ENCODE measurements around the gene RNPEPL1.

The RNPEPL1 gene

DNA sequence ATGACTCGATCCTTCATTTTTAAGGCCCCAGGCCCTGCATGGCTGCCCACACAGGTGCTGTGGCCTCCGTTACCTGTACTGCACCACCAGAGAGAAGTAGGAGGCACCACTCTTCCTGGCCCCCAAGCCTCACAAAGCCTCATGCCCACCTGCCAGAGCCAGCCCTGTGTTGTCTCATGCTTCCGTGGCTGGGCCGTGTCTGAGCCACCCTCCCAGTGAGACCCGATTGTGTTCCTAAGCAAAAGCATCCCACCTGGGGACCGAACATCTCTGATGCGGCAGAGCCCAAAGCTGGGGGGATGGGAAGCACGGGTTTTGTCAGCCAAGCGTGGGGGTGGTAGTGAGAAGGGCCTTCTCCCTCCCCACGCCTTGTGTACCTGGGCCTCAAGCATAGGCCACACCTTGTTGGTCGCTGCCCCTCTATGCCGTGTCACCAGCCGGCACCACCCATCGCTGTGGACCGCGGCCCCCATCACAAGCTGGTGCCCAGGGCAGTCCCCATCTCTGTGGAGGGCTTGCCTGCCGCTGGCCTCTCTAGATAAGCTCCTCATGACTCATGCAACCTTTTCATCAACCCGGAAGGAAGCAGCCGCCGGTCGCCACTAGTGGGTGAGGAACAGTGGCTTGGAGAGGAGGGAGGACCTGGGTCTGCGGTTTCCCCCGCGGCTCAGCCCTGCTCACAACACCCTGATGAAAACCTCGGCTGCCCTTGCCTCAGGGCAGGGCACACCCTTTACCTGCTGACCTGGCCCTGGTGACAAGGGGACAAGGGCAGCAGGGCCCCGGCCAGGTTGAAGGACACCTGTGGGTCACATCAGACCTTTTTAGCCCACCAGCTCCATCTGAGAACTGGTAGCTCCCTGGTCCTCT is 2.7 kb upstream of the RNPEPL1 start:
- DNase-seq, result peak; percentile 91

GRCh38 chr2:240566203-240567136 is 1.8 kb upstream of the RNPEPL1 start:
- DNase-seq, result peak; percentile 97

DNA sequence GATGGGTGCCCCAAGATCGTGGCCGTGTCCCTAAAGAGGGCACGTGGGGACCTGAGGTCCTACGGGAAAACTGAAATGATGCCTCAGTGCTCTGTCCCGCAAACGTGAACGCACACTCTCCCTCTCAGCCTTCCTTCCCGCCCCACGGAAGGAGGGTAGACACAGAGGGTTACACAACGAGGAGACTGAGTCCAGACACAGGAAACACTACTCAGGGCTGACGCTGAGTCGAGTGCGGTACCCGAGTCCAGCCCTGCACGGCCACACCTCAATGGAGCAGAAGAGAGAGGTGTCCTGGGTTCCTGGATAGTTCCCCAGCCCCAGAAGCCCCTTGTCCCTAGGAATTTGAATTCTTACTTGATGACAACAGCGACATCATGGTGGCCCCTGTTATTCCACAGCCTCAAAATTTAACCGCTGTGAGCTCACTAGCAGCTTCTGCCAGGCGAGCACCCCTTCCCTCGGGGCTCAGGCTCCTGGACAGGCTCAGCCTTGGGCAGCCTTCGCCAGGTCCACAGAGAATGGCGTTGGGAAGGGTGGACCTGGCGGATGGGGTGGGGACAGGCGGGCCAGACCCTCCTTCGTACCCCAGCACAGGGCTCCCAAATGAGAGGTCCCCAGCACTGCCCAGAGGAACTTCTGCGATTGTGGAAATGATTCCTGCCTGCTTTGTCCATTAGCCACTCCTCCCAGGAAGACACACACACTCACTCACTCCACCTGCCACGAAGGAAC is 980 bp upstream of the RNPEPL1 start:
- peak; percentile 61 for DNase-seq

GRCh38 chr2:240568678-240569522 is 616 bp downstream of the RNPEPL1 start:
- DNase-seq, result peak; percentile 46

GRCh38 chr2:240569523-240569997 is 1.3 kb downstream of the RNPEPL1 start:
- DNase-seq, result no peak

GRCh38 chr2:240569998-240570530 is 1.8 kb downstream of the RNPEPL1 start:
- DNase-seq, result no peak

DNA sequence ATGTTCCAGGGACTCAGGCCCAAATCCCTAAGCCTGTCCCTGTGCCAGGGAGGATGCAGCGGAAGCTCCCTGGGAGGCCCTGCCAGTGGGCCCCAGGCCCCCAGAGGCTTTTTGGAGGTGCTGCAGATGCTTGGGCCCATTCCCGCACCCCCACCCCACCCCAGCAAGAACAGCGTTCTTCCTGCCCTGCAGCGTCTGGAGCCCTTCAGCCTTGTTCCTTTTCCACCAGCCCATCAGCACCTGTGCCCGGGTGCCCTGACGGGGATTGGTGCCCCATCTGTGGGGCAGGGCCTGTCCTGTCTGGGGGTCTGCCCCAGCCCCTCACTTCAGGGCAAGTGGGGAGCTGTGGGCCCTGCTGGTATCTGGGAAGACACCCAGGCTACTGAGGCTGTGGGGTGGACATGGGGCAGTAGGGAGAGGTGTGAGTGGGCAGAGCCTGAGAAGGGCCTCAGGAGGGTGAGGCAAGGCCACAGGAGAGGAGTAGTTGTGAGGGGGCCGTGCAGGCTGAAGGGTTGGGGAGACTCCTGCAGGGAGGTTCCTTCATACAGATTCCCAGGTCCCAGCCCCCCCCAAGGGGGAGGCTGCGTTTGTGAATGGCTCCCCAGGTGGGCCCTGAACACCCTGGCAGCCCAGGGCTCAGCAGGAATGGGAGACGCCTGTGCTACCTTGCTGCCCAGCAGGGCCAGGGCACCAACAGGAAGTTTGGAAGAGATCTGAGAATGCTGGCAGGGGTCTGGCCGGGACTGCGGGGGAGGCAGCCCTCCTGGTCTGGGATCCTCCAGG is 2.4 kb downstream of the RNPEPL1 start:
- no peak for DNase-seq

GRCh38 chr2:240571314-240571973 is 3.2 kb downstream of the RNPEPL1 start:
- no peak for DNase-seq

DNA sequence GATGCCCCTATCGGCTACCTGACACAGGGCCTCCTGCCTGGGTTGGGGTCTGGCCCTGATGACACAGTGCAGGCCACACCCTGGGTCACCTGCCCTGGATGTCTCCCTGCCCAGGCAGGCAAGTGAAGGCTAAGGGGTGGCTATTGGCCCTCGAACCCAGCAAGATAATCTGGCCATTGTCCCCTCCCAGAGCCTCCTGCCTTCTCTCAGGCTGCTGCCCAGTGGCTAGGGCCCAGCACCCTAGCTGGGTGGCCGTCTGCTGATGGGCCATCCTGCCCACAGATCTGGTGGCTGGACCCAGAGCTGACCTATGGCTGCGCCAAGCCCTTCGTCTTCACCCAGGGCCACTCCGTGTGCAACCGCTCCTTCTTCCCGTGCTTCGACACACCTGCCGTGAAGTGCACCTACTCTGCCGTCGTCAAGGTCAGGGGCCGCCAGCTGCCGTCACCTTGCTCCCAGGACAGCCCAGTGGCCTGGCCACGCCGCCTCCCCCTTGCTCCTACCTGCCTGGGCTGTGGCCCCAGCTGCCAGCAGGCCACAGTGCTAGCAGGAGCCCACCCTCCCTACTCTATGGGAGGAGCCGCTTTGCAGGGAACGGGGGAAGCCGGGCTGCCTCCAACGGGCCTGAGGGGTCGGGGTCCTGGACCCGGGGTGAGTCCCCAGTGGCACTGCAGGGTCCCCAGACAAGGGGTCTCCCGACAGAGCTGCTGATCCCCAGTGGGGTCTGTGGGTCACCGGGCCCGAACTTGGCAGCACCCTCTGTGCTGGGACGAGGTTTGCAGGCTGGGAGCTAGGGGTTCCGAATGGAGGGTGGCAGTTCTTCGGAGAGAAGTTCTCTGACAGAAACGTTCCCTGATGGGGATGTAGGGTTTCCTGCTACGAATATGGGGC is 4.1 kb downstream of the RNPEPL1 start:
- no peak for DNase-seq

DNA sequence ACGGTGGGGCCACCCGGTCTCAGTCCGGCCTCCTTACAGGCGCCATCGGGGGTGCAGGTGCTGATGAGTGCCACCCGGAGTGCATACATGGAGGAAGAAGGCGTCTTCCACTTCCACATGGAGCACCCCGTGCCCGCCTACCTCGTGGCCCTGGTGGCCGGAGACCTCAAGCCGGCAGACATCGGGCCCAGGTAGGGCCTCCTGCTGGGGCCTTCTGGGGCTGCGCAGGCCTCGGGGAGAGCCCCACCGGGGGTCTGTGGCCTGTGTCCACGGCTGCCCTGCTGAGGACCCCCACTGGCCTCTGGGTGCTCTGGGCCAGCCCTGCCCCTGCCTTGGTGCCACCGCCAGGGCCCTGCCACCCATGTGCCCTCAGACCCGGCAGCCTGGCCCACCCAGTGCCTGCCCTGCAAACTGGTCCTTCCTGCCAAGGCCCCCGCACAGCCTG is 4.8 kb downstream of the RNPEPL1 start:
- DNase-seq, result no peak

DNA sequence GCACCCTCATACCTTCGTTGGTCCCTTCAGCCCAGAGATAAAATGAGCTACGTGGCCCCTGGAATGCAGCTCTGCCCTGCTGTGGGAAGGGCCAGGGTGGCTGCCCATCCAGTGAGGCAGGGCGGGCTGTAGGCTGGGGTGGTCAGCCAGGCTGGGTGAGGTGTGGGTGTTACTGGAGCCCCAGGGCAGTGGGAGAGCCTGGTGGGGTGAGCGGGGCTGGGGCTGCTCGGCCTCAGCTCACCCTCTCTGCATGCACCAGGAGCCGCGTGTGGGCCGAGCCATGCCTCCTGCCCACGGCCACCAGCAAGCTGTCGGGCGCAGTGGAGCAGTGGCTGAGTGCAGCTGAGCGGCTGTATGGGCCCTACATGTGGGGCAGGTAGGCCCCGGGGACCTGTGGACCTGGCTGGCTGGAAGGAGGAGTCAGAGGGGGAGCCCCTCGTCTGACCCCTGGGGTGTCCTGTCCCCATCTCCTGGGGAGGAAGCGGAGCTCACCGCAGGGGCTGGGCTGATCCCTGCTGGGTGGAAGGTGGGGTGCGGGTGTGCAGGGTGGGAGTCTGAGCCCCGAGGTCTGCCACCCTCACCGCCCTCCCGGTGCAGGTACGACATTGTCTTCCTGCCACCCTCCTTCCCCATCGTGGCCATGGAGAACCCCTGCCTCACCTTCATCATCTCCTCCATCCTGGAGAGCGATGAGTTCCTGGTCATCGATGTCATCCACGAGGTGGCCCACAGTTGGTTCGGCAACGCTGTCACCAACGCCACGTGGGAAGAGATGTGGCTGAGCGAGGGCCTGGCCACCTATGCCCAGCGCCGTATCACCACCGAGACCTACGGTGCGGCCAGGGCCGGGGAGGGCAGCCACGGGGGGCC is 5.5 kb downstream of the RNPEPL1 start:
- no peak for DNase-seq

GRCh38 chr2:240574386-240575100 is 6.3 kb downstream of the RNPEPL1 start:
- no peak for DNase-seq

DNA sequence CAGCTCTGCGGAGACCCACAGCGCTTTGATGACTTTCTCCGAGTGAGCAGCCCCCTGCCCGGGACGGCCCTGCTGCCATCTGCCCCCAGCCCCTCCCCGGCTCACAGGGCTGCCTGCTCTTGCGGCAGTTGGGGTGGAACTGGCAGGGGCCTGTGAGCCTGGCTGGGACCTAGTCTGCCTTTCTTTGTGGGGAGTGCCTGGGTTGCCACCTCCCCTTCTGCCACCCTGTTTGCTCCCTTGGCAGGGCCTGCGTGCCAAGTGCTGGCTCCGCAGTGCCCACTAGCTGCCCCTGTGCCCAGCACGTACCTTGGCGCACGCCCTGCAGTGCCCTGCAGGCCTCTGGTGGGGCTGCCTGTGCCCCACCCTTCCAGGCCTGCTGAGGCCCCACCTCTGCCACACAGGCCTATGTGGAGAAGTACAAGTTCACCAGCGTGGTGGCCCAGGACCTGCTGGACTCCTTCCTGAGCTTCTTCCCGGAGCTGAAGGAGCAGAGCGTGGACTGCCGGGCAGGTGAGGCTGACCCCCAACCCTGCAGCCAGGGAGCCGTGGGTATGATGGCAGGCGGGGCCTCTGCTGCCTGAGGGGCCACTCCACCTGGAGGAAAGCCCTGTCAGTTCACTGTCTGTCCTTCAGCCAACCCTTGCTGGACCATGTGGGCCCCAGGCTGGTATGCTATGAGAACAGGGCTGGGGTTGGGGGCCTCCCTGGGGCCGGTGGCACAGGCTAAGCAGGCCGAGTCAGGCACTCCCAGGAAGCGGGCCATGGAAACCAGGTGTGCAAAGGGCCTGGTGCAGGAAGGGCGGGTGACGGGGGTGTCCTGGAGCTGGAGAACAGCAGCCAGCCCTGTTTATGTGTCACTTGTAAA is 7.0 kb downstream of the RNPEPL1 start:
- no peak for DNase-seq

- DNase-seq, result no peak
Measured at GRCh38 chr2:240576036-240576435, 7.8 kb downstream of the RNPEPL1 start.

DNA sequence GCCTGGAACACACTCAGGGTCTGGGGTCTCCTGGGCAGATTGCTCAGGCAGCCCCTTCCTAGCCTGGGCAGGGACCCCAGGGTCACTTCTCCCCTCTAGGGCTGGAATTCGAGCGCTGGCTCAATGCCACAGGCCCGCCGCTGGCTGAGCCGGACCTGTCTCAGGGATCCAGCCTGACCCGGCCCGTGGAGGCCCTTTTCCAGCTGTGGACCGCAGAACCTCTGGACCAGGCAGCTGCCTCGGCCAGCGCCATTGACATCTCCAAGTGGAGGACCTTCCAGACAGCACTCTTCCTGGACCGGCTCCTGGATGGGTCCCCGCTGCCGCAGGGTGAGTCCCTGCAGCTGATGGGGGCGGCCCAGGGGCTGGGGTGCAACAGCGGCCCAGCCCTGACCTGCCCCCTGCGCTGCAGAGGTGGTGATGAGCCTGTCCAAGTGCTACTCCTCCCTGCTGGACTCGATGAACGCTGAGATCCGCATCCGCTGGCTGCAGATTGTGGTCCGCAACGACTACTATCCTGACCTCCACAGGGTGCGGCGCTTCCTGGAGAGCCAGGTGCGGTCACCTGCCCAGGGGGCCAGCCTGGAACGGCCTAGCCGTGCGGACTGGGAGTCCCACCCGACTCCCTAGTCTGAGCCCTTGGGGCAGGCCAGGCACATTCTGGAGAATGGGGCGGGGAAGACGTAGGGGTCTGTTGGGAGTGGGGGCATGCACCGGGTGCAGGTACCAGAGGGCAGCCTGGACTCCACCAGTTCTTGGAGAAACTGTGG is 8.3 kb downstream of the RNPEPL1 start:
- no peak for DNase-seq
